CD4-positive, alpha-beta T cell (primary cell): Measurements from ENCODE around the gene MICALL2. TPM values are rescaled to one million over a fixed set of nuclear protein-coding genes. Genes with fewer than 3 reads are reported as not detected.
"Not testable (repeated sequence)": the region's sequence is repeated elsewhere in the genome, so short reads cannot be mapped to it uniquely, and the experiment has no call there.

Experiments
- ATAC-seq: fragments of 200-7000 bp; cut with Tn5 transposase; one replicate; pipeline ENCODE4 v1.10.0; 2022; ENCODE audit warnings: mild to moderate bottlenecking; ENCODE audit not compliant: poor library complexity
- CTCF ChIA-PET: fragments of 350-600 bp; sonication (Branson Sonifier 250); formaldehyde crosslinking; loops from one replicate; lab custom pipeline; 2021; ENCODE audit warnings: antibody characterized with exemption, inconsistent platforms; lab: Charles Lee
- POLR2A ChIA-PET: fragments of 350-600 bp; sonication (Branson Sonifier 250); formaldehyde crosslinking; loops from one replicate; lab custom pipeline; 2021; ENCODE audit warnings: antibody characterized with exemption, inconsistent platforms; lab: Charles Lee
- DNase-seq, 14 experiments: peaks; one replicate each; pipeline ENCODE4 v3.0.0-alpha.2; 2013 to 2020; ENCODE audit warnings: mixed read lengths in 2 of 14
- H3K27ac ChIP-seq, 2 donors: one replicate each; pipeline versions ENCODE4 v1.5.1 to v1.7.0; 2013; ENCODE audit warnings: low read length in 2 of 2, low read depth in 1 of 2, mild to moderate bottlenecking in 1 of 2
- H3K27me3 ChIP-seq, 2 experiments: 1 replicate in 1 of 2; 2 replicates in 1 of 2; pipeline versions ENCODE4 v1.6.1 to v1.7.0; 2013; ENCODE audit warnings: low read length in 2 of 2, control low read depth in 1 of 2, mild to moderate bottlenecking in 1 of 2, moderate library complexity in 1 of 2; ENCODE audit not compliant: insufficient read depth in 2 of 2, control insufficient read depth in 1 of 2
- H3K36me3 ChIP-seq: one replicate; pipeline ENCODE4 v1.6.1; 2013; ENCODE audit warnings: low read length, control low read depth; ENCODE audit not compliant: insufficient read depth
- H3K4me1 ChIP-seq: one replicate; pipeline ENCODE4 v1.6.1; 2013; ENCODE audit warnings: low read length, control low read depth; ENCODE audit not compliant: insufficient read depth
- H3K4me3 ChIP-seq: one replicate; pipeline ENCODE4 v1.5.1; 2013; ENCODE audit warnings: mild to moderate bottlenecking, low read length, moderate library complexity
- H3K9me3 ChIP-seq, 2 experiments: 1 replicate in 1 of 2; 2 replicates in 1 of 2; pipeline versions ENCODE4 v1.6.1 to v1.7.0; 2013; ENCODE audit warnings: low read length in 2 of 2, mild to moderate bottlenecking in 2 of 2, control low read depth in 1 of 2, moderate library complexity in 1 of 2; ENCODE audit not compliant: control insufficient read depth in 1 of 2, insufficient read depth in 1 of 2
- H3K27ac Mint-ChIP-seq: one replicate; pipeline ENCODE4 v1.8.0; 2020; ENCODE audit warnings: mixed read lengths
- H3K27me3 Mint-ChIP-seq: one replicate; pipeline ENCODE4 v1.8.0; 2021; ENCODE audit warnings: mixed read lengths
- H3K36me3 Mint-ChIP-seq: one replicate; pipeline ENCODE4 v1.8.0; 2021; ENCODE audit warnings: low read depth, mixed read lengths
- H3K4me1 Mint-ChIP-seq: one replicate; pipeline ENCODE4 v1.8.0; 2021; ENCODE audit warnings: low read depth, mixed read lengths
- H3K4me3 Mint-ChIP-seq: one replicate; pipeline ENCODE4 v1.8.0; 2020; ENCODE audit warnings: mild to moderate bottlenecking, mixed read lengths
- H3K9me3 Mint-ChIP-seq: one replicate; pipeline ENCODE4 v1.8.0; 2020; ENCODE audit warnings: mixed read lengths
- intact Hi-C, 2 experiments: fragments of 100-400 bp; cut with DNase I in 1 of 2; cut with micrococcal nuclease in 1 of 2; formaldehyde crosslinking; loops; one replicate each; pipeline versions ENCODE4 v1.15.1 to v1.9.0; 2023 to 2025; cut with DNase I, micrococcal nuclease
- total RNA-seq, 174 experiments: library from RNA in 2 of 174; stranded (reverse) in 2 of 174; gene quantifications; one replicate each; pipeline ENCODE4 v1.2.3 and lab custom pipeline; 2021 to 2026
- TF ChIP-seq, protein P1 (sequence below): fragments of 200-600 bp; IDR thresholded peaks from one replicate; pipeline ENCODE4 v1.8.0; 2022; ENCODE audit warnings: antibody characterized with exemption, mild to moderate bottlenecking

The MICALL2 gene
- total RNA-seq, 2 experiments from 2014 or later: 1.9 to 2.2 TPM

DNA sequence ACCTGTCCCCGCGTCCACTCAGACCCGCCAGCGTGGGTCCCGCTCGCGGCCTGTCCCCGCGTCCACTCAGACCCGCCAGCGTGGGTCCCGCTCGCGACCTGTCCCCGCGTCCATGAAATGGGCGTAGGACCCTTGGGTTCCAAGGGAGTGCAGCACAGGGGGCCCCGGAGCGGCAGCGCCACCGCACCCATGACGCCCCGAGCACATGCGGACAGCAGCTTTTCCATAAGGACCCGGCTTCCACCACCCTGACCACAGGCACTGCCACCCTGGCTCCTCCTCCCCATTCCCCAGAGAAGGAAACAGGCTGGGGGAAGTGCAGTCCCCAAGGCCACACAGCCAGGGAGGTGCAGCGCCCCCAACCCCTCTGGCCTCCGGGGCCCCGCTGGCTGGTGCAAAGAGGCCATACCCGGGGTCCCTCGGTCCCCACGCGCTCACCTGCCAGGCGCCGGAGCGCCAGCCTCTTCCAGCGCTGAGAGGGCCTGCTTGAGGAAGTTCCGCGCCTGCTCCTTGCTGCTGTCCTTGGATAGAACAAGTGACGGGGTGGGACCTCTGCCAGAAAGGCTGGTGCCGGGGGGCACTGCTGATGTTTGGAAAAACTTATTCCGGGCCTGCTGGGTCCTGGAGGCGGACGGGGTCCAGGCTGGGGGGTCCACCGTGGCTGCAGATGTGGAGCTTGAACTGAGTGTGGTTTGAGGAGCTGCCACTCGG is 14.9 kb downstream of the MICALL2 start:
- Histone ChIP-seq H3K4me1 (no peaks in the 10 kb centered on the region), H3K27me3 (no peaks in the 10 kb centered on the region), H3K27ac (no peak overlapping the region), H3K9me3 (no peaks in the 10 kb centered on the region), H3K36me3 (no peaks in the 10 kb centered on the region), H3K4me3 (no peak overlapping the region)
- H3K27me3 Mint-ChIP-seq: no peaks in the 10 kb centered on the region
- ChIA-PET CTCF (no interaction called here), POLR2A (no interaction called here)
- intact Hi-C loops: no loop called here
- TF ChIP-seq, protein P1, sequence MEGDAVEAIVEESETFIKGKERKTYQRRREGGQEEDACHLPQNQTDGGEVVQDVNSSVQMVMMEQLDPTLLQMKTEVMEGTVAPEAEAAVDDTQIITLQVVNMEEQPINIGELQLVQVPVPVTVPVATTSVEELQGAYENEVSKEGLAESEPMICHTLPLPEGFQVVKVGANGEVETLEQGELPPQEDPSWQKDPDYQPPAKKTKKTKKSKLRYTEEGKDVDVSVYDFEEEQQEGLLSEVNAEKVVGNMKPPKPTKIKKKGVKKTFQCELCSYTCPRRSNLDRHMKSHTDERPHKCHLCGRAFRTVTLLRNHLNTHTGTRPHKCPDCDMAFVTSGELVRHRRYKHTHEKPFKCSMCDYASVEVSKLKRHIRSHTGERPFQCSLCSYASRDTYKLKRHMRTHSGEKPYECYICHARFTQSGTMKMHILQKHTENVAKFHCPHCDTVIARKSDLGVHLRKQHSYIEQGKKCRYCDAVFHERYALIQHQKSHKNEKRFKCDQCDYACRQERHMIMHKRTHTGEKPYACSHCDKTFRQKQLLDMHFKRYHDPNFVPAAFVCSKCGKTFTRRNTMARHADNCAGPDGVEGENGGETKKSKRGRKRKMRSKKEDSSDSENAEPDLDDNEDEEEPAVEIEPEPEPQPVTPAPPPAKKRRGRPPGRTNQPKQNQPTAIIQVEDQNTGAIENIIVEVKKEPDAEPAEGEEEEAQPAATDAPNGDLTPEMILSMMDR: no peak
- ATAC-seq: no peak
- DNase-seq: no peak
- no peaks in the 10 kb centered on the region for H3K9me3 Mint-ChIP-seq
- no peak overlapping the region for H3K4me3 Mint-ChIP-seq
- no peaks in the 10 kb centered on the region for H3K4me1 Mint-ChIP-seq
- no peak overlapping the region for H3K27ac Mint-ChIP-seq
- no peaks in the 10 kb centered on the region for H3K36me3 Mint-ChIP-seq

DNA sequence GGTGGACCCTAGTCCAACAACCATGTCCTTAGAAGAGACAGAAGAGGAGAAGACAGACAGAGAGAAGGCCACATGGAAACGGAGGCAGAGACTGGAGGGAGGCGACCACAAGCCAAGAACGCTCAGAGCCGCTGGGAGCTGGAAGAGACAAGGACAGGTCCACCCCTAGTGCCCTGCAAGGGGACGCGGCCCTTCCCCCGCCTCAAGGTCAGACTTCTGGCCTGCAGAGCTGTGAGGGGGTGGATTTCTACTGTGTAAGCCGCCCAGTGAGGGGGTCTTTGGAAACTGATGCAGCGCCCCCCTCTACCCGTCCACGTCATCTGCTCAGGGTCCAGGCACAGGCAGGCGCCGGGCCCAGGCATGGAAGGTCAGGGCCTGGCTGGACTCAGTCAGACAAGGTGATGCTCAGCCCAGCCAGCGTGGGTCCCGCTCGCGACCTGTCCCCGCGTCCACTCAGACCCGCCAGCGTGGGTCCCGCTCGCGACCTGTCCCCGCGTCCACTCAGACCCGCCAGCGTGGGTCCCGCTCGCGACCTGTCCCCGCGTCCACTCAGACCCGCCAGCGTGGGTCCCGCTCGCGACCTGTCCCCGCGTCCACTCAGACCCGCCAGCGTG is 15.6 kb downstream of the MICALL2 start:
- H3K27me3 ChIP-seq, H3K27ac Mint-ChIP-seq, H3K4me3 Mint-ChIP-seq, H3K4me3 ChIP-seq, H3K36me3 Mint-ChIP-seq, ATAC-seq, H3K27ac ChIP-seq, intact Hi-C loops, H3K4me1 ChIP-seq, POLR2A ChIA-PET, H3K9me3 ChIP-seq, CTCF ChIA-PET, H3K36me3 ChIP-seq, H3K27me3 Mint-ChIP-seq, H3K9me3 Mint-ChIP-seq, DNase-seq, H3K4me1 Mint-ChIP-seq: not testable (repeated sequence)

DNA sequence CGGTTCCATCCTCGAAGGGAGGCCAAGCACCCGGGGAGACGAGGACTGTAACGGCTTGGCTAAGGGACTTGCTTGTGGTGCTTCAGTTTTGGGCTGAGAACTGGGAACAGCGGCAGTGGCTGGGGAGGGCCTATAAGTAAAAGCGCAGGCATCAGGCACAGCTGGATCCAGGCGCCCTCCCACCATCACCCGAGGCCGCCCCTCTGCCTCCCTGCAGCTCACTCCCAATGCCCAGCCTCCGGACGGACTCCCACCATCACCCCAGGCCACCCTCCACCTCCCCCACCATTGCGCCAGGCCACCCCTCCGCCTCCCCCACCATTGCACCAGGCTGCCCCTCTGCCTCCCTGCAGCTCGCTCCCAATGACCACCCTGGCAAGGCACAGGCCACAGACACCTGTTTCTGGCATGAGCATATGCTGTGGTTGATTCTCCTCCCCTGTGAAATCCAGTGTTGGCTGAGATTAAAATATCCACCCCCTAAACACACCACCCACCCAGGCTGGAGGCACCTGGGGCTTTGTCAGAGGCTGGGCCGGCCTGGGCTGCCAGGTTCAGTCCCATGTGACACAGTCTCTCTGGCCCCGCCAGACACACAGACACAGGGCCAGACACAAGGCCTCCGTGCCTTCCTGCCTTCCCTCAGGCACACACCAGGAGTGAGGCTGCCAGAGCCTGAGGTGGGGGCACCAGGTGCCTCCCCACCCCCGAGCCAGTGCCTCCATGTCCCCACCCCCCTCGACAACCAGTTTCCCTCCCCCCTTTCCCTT is 16.7 kb downstream of the MICALL2 start:
- Mint-ChIP-seq H3K27ac (no peak overlapping the region), H3K4me3 (no peak overlapping the region), H3K9me3 (no peaks in the 10 kb centered on the region), H3K36me3 (no peaks in the 10 kb centered on the region), H3K27me3 (no peaks in the 10 kb centered on the region), H3K4me1 (no peaks in the 10 kb centered on the region)
- CTCF ChIA-PET: no interaction called here
- ATAC-seq (no peak), DNase-seq (no peak)
- H3K36me3 ChIP-seq: no peaks in the 10 kb centered on the region
- intact Hi-C loops: no loop called here
- POLR2A ChIA-PET: no interaction called here
- no peak overlapping the region for H3K4me3 ChIP-seq
- TF ChIP-seq, protein P1: no peak
- no peaks in the 10 kb centered on the region for H3K4me1 ChIP-seq
- no peaks in the 10 kb centered on the region for H3K9me3 ChIP-seq
- no peak overlapping the region for H3K27ac ChIP-seq
- no peaks in the 10 kb centered on the region for H3K27me3 ChIP-seq
